ENCODE results near the gene ZNHIT2.
A peak's percentile ranks its signal among the peaks of the same experiment; 100 is the strongest.

ZNHIT2 gene

DNA sequence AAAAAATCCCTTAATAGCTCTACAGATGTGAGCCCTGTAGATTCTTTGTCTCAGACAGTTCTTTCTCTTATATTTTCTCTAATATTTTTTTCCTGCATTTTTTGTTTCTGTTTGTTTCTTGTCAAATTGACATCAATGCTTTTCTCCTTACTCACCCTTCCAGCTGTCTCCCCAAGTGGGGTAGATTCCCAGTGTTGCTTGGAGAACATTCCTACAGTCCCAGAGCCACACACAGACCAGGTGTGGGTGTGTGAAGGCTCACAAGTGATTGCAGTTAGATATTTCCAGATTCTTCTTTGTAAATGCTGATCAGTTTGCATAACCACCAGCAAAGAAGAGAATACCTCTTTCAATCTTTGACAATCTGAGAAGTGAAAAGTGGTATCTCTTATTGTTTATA is 14.0 kb downstream of the ZNHIT2 start:
- ChIA-PET POLR2A (interaction anchor here (1.3 to 3.4 kb wide), 3 partner anchors 8 to 18 kb away, joined by 3 to 9 read pairs (median 4); partner anchors contain the start of genes FAU, MRPL49 and TM7SF2), CTCF (interaction anchor here (0.8 kb wide), 1 partner anchor 8 kb away, joined by 3 read pairs; the partner anchor contains the start of gene TM7SF2)
- DNase-seq (ENCODE audit: extremely low spot score), result no peak
- no peak for TF ChIP-seq CTBP1 (IDR thresholded peaks at IDR 0.05; ENCODE audit: borderline replicate concordance)
- TF ChIP-seq BHLHE40 (IDR thresholded peaks at IDR 0.05; ENCODE audit: borderline replicate concordance), result no peak
- TF ChIP-seq L3MBTL2 (conservative IDR thresholded peaks at IDR 0.05), result no peak
- TF ChIP-seq ZNF384 (IDR thresholded peaks at IDR 0.05), result no peak
- TF ChIP-seq FOXA1 (IDR thresholded peaks at IDR 0.05), result no peak
- no peak for TF ChIP-seq ARNT (IDR thresholded peaks at IDR 0.05)

DNA sequence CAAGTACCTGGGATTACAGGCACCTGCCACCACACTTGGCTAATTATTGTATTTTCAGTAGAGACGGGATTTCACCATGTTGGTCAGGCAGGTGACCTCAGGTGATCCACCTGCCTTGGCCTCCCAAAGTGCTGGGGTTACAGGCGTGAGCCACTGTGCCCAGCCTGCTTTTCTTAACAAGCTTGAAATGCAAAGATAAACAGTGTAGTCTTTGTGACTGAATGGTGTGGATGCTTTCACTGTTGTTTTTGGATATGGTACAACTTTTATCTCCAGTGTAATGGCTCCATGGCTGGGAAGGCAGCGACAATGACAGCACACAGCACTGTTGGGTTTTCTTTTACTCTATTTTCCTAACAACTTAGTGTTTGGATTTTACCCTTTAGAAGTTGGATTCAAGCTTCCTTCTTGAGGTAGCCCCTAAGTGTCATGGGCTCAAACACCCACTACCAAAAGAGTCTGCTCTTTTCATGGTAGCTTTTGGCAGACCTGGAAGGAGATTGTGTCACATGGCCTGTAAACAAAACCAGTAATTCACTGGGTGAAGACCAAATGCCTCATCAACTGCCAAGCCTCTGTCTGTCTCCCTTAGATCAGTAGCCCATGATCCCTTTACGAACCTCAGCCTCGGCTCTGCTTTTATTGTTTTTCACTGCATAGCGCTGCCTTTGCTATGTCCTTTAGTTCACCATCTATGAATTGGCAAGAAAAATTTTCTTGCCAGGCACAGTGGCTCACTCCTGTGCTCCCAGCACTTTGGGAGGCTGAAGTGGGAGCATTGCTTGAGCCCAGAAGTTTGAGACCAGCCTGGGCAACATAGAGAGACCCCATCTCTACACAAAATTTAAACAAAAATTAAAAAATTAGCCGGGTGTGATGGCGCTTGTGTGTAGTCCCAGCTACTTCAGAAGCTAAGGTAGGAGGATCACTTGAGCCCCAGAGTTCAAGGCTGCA is 15.1 kb downstream of the ZNHIT2 start:
- POLR2A ChIA-PET, result interaction anchor here (0.9 to 3.4 kb wide), 3 partner anchors 9 to 20 kb away, joined by 4 to 9 read pairs (median 4); partner anchors contain the start of genes FAU, MRPL49 and TM7SF2
- TF ChIP-seq SUZ12 (IDR thresholded peaks at IDR 0.05) (no peak), SP1 (IDR thresholded peaks at IDR 0.05) (no peak), TARDBP (IDR thresholded peaks at IDR 0.05) (no peak), ARNT (IDR thresholded peaks at IDR 0.05) (no peak), ZNF384 (IDR thresholded peaks at IDR 0.05) (no peak), FOXK2 (IDR thresholded peaks at IDR 0.05) (no peak), FOXA1 (IDR thresholded peaks at IDR 0.05) (no peak), NFRKB (IDR thresholded peaks at IDR 0.05) (no peak), HDGF (IDR thresholded peaks at IDR 0.05; ENCODE audit: borderline replicate concordance) (no peak), CTBP1 (IDR thresholded peaks at IDR 0.05; ENCODE audit: borderline replicate concordance) (no peak), BHLHE40 (IDR thresholded peaks at IDR 0.05; ENCODE audit: borderline replicate concordance) (no peak)
- TF ChIP-seq, protein P1, sequence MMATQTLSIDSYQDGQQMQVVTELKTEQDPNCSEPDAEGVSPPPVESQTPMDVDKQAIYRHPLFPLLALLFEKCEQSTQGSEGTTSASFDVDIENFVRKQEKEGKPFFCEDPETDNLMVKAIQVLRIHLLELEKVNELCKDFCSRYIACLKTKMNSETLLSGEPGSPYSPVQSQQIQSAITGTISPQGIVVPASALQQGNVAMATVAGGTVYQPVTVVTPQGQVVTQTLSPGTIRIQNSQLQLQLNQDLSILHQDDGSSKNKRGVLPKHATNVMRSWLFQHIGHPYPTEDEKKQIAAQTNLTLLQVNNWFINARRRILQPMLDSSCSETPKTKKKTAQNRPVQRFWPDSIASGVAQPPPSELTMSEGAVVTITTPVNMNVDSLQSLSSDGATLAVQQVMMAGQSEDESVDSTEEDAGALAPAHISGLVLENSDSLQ (IDR thresholded peaks at IDR 0.05), result no peak
- CTCF ChIA-PET, result interaction anchor here (1.8 kb wide), 1 partner anchor 9 kb away, joined by 11 read pairs; the partner anchor contains the start of gene TM7SF2
- DNase-seq (ENCODE audit: extremely low spot score), result no peak

DNA sequence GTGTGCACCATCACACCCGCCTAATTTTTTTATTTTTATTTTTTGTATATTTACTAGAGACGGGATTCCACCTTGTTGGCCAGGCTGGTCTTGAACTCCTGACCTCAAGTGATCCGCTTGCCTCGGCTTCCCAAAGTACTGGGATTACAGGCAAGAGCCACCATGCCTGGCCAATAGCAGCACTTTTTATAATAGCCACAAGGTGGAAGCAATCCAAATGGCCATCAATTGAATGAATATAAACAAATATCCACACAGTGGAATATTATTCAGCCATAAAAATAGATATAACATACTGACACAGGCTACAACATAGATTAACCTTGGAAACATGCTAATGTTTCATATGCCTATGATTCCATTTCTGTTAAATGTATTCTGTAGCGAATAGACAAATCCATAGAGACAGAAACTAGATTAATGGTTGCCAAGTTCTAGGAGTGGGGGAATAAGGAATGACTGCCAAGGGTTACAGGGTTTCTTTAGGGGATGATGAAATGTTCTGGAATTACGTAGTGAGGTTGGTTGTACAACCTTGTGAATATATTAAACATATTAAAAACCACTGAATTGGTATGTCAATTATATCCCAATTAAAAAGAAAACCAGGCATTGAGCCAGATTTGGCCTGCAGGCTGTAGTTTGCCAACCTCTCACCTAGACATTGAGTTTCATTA is 16.7 kb downstream of the ZNHIT2 start:
- TF ChIP-seq, protein P1 (IDR thresholded peaks at IDR 0.05), result no peak
- TF ChIP-seq FOXM1 (IDR thresholded peaks at IDR 0.05; ENCODE audit: borderline replicate concordance), result no peak
- no peak for TF ChIP-seq TARDBP (IDR thresholded peaks at IDR 0.05)
- no peak for TF ChIP-seq ZNF384 (IDR thresholded peaks at IDR 0.05)
- TF ChIP-seq ARNT (IDR thresholded peaks at IDR 0.05), result no peak
- no peak for TF ChIP-seq L3MBTL2 (conservative IDR thresholded peaks at IDR 0.05)
- no peak for TF ChIP-seq SP1 (IDR thresholded peaks at IDR 0.05)
- TF ChIP-seq ELF4 (IDR thresholded peaks at IDR 0.05), result no peak
- TF ChIP-seq BHLHE40 (IDR thresholded peaks at IDR 0.05; ENCODE audit: borderline replicate concordance), result no peak
- TF ChIP-seq HDGF (IDR thresholded peaks at IDR 0.05; ENCODE audit: borderline replicate concordance), result no peak
- no peak for TF ChIP-seq NFRKB (IDR thresholded peaks at IDR 0.05)
- no peak for TF ChIP-seq FOXK2 (IDR thresholded peaks at IDR 0.05)
- TF ChIP-seq LEF1 (IDR thresholded peaks at IDR 0.05; ENCODE audit: borderline replicate concordance), result no peak
- ChIA-PET CTCF (interaction anchor here (0.6 to 4.6 kb wide), 4 partner anchors 10 to 250 kb away, joined by 3 to 20 read pairs (median 8); partner anchors contain the start of gene TM7SF2), POLR2A (interaction anchor here (3.4 kb wide), 1 partner anchor 11 kb away, joined by 9 read pairs; the partner anchor contains the start of gene TM7SF2)
- no peak for DNase-seq (ENCODE audit: extremely low spot score)

DNA sequence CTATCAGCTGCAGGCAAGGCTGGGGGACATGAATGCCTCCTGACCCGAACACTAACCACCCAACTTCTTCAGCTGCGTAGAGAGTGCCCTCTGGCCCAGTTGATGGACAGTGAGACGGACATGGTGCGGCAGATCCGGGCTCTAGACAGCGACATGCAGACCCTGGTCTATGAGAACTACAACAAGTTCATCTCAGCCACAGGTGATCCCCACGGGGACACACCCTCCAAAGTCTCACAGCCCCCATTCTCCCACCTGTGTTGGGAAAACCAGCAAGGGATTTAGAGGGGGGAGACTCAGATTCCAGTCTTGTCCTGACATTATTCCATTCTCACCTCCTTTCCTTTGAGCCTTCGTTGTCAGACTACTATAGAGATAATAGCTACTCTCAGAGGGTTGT is 20.6 kb downstream of the ZNHIT2 start:
- POLR2A ChIA-PET, result interaction anchor here (0.8 to 2.7 kb wide), 8 partner anchors 13 to 72 kb away, joined by 3 to 18 read pairs (median 4); partner anchors contain the start of genes CDCA5, SAC3D1, TM7SF2 and ZFPL1
- DNase-seq (ENCODE audit: extremely low spot score), result no peak
- no peak for TF ChIP-seq L3MBTL2 (conservative IDR thresholded peaks at IDR 0.05)
- TF ChIP-seq ELF4 (IDR thresholded peaks at IDR 0.05), result no peak
- TF ChIP-seq NFRKB (IDR thresholded peaks at IDR 0.05), result no peak
- TF ChIP-seq BHLHE40 (IDR thresholded peaks at IDR 0.05; ENCODE audit: borderline replicate concordance), result no peak
- TF ChIP-seq TARDBP (IDR thresholded peaks at IDR 0.05), result no peak
- no peak for TF ChIP-seq FOXK2 (IDR thresholded peaks at IDR 0.05)
- CTCF ChIA-PET, result interaction anchor here (1.0 to 4.6 kb wide), 2 partner anchors 9 to 15 kb away, joined by 3 to 20 read pairs; partner anchors contain the start of gene TM7SF2

DNA sequence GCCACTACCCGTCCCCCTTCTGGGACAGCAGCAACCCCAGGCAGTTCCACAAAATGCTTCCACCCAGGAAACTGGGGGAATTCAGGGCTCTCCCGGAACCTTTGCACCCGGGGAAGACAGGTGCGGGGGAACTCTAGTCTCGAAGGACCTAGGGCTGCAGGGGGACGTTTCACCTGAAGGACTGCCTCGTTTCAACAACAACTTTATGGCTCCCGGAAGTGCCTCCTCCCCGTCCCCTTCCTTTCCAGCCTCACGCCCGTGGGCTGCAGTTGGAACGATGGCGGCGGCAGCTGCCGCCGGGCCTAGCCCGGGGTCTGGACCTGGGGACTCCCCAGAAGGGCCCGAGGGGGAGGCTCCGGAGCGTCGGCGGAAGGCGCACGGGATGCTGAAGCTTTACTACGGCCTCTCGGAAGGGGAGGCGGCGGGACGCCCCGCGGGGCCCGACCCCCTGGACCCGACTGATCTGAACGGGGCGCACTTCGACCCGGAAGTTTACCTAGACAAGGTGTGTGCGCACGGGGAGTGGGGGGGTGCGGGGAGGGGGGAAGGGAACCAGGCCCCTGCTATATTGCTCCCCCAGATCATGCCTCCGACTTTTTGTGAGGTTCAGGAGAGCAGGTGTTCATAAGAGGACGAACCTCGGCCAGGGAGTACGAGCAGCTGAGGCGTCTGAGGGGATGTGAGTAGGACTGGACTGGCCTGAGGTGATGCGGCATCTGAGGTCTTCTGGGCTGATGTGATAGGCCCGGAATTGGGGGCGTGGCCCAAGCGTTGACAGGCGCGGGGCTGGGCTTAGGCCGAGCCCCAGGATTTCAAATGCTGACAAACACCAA is 21.3 kb downstream of the ZNHIT2 start, which contains the start of gene VPS51:
Gene VPS51 (plus strand): TSS at position 241 of the 833 bp plus-strand sequence. CDS start 37 bp downstream, at position 278.
- TF ChIP-seq LEF1 (IDR thresholded peaks at IDR 0.05; ENCODE audit: borderline replicate concordance) (no peak; the same call in 1 of the 2 replicates), L3MBTL2 (conservative IDR thresholded peaks at IDR 0.05) (peak; percentile 25; the same call in 1 of the 2 replicates), FOXM1 (IDR thresholded peaks at IDR 0.05; ENCODE audit: borderline replicate concordance) (peak; percentile 85; the same call in 1 of the 2 replicates), HDGF (IDR thresholded peaks at IDR 0.05; ENCODE audit: borderline replicate concordance) (no peak), SUZ12 (IDR thresholded peaks at IDR 0.05) (no peak), SP1 (IDR thresholded peaks at IDR 0.05) (no peak), FOXA1 (IDR thresholded peaks at IDR 0.05) (no peak), TARDBP (IDR thresholded peaks at IDR 0.05) (peak; percentile 49; the same call in 1 of the 2 replicates), ZNF384 (IDR thresholded peaks at IDR 0.05) (peak; percentile 74), NFRKB (IDR thresholded peaks at IDR 0.05) (peak; percentile 84), ARNT (IDR thresholded peaks at IDR 0.05) (peak; percentile 89), FOXK2 (IDR thresholded peaks at IDR 0.05) (no peak), BHLHE40 (IDR thresholded peaks at IDR 0.05; ENCODE audit: borderline replicate concordance) (no peak), CTBP1 (IDR thresholded peaks at IDR 0.05; ENCODE audit: borderline replicate concordance) (peak; percentile 87), ELF4 (IDR thresholded peaks at IDR 0.05) (peak; percentile 90)
- TF ChIP-seq, protein P1 (IDR thresholded peaks at IDR 0.05), result peak; percentile 15; the same call in 1 of the 2 replicates
- peak; percentile 90 for DNase-seq (ENCODE audit: extremely low spot score)
- CTCF ChIA-PET, result interaction anchor here (4.6 kb wide), 1 partner anchor 15 kb away, joined by 20 read pairs; the partner anchor contains the start of gene TM7SF2
- POLR2A ChIA-PET, result interaction anchor here (0.5 to 2.7 kb wide), 11 partner anchors 11 to 85 kb away, joined by 3 to 18 read pairs (median 4); partner anchors contain the start of genes CDCA5, SAC3D1, TM7SF2 and ZFPL1

Measured in HEK293T (cell line).